D341Med (cell line): Measurements from ENCODE around the gene TRMT112.
"Not testable (repeated sequence)": the region's sequence is repeated elsewhere in the genome, so short reads cannot be mapped to it uniquely, and the experiment has no call there.

Source experiments
- DNase-seq: peaks from one replicate; pipeline ENCODE4 v3.0.0; 2012; ENCODE audit warnings: low spot score

TRMT112 gene

GRCh38 chr11:64331569-64332371 is 14.4 kb upstream of the TRMT112 start:
- peak; percentile 81 for DNase-seq

DNA sequence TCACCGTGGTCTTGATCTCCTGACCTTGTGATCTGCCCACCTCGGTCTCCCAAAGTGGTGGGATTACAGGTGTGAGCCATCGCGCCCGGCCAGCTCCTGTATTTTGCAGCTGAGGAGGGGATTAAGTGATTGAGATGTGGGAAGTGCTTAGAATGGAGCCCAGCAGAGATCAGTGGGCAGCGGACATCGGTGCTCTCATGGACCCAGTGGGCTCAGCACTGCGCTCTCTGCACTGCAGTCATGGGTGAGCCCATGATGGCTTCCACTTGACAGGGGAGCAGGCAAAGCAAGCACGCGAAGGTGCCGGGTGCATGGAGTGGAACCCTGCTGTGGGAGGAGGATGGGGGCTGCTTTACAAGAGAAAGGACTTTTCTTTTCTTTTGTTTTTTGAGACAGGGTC is 13.5 kb upstream of the TRMT112 start:
- DNase-seq, result no peak

DNA sequence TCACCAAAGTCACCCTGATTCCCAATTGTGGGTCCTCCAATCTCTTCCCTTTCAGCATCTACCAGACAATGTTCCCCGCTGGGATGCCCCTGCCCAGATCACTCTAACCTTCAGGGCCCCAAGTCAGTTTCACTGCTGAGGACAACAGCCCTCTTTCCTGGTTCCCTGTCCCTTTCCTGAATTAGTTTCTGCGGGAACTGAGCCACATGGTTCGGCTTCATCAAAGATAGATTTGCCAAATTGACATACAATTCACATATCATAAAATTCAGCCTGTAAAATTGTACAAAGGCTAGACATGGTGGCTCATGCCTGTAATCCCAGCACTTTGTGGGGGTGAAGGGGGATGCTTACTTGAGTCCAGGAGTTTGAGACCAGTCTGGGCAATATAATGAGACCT is 10.6 kb upstream of the TRMT112 start:
- DNase-seq, result no peak

DNA sequence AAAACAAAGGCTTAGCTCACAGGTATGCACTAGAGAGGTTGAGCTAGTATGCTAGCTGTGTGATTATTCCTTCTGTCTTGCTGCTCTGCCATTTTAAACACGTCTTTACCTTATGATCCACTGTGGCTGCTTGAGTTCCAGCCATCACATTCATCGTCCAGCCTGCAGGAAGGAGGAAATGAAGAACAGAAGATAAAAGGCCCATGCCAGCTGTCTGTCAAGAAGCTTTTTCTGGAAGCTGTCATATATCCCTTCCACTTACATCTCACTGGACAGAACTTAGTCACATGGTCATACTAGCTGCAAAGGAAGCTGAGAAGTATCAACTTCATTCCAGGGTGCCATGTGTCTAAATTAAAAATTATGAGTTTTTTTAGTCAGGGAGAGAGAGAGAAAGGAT is 10.0 kb upstream of the TRMT112 start:
- no peak for DNase-seq

DNA sequence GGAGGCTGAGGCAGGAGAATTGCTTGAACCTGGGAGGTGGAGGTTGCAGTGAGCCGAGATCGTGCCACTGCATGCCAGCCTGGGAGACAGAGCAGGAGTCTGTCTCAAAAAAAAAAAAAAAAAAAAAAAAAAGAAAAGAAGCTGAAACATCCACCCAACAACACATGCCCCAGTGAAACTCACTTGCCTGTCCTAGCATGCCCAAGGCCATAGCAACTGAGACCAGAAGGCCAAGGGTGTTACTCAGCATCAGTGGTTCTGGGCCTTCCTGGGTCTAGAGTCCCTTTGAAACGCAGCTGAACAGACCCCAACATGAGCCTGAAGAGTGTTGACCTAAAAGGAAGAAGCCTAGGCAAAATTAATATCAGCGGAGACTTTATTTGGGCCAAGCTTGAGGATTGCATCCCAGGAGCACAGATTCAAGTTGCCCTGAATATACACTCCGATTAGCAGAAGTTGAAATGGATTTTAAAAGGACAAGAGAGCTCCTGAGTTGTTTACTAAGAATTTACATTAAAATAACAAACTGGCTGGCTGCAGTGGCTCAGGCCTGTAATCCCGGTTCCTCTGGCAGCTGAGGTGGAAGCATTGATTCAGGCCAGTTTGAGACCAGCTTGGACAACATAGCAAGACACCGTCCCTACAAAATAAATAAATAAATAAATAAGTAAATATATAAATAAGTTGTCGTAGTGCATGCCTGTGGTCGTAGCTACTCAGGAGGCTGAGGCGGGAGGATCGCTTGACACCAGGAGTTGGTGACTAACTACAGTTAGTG is 7.5 kb upstream of the TRMT112 start:
- no peak for DNase-seq

DNA sequence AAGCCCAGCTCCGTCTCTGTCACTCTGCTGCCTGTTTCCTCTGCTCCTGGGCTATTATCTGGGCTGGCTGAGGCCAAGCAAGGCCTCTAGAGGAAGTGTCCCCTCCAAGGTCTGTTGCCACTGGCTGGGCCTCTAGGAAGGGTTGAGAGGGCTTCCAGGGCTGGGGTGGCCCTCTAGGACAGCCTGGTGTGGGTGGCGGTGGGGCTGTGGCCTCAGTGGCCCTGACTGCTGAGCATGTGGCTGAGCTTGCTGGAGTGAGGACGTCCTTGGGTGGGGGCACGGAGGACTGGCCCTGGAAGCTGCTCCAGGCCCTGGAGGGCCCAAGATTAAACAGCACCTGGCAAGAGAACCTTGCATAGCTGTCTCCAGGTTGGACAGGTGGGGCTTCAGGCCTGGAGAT is 6.6 kb upstream of the TRMT112 start:
- not testable (repeated sequence) for DNase-seq

GRCh38 chr11:64323373-64323772 is 6.0 kb upstream of the TRMT112 start:
- no peak for DNase-seq

- no peak for DNase-seq
Observed at GRCh38 chr11:64322925-64323260, 5.5 kb upstream of the TRMT112 start.

DNA sequence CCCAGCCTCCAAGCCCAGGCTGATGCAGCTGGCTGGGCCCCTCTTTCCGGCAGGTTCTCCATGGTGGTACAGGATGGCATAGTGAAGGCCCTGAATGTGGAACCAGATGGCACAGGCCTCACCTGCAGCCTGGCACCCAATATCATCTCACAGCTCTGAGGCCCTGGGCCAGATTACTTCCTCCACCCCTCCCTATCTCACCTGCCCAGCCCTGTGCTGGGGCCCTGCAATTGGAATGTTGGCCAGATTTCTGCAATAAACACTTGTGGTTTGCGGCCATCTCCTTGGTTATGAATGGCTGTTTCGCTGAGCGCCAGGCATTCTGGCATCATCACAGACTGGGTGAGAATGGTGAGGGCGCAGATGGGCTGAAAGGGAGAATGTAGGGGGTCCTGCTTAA is 4.2 kb upstream of the TRMT112 start:
- DNase-seq, result no peak

DNA sequence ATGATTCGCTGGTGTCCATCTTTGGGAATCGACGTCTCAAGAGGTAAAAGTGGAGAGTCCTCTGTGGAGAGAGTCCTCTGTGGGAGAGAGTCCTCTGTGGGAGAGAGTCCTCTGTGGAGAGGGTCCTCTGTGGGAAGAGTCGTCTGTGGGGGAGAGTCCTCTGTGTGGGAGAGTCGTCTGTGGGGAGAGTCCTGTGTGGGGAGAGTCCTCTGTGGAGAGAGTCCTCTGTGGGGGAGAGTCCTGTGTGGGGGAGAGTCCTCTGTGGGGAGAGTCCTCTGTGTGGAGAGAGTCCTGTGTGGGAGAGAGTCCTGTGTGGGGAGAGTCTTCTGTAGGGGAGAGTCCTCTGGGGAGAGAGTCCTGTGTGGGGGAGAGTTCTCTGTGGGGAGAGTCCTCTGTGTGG is 3.7 kb upstream of the TRMT112 start:
- no peak for DNase-seq

- no peak for DNase-seq
Observed at GRCh38 chr11:64320556-64320955, 3.2 kb upstream of the TRMT112 start.

DNA sequence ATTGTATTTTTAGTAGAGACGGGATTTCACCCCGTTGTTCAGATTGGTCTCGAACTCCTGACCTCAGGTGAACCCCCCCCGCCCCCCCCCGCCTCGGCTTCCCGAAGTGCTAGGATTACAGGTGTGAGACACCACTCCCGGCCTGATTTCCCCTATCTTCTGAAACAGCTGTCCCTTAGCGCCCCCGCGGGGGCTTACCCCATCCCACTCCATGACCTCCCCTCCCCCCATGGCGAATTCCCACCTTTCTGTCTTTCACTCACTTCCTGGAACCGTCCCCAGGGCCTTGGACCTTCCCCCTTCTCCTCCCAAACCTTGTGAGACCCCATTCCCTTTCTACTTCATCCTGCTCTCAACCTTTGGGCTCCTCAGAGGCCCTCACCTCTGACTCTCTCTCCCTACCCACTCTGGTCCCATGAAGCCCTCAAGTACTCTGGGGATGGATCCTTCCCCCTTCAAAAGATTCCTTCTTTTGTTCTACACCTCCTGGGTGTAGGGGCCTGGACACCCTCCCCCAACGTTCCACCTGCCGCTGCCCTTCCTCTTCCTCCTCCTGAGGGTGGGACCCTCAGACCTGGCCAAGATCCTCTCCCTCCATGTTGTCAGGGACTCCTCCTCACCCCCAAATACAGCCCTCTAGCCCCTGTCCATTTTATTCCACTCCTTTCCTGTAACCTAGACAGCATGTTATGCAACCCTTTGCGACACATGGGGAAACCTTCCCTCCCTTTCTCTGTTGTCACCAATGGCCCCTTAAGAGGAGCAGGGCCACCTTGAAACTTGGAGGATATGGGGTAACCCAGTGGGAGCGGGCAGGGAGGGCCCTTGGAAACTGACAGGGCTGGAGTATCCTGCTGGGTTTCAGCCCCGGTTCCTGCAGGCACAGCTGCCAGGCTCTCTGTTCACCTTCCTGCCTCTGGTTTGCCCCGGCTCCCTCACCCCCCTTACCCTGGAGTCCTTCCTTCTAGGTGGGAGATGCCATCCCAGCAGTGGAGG is 1.7 kb upstream of the TRMT112 start:
- no peak for DNase-seq

DNA sequence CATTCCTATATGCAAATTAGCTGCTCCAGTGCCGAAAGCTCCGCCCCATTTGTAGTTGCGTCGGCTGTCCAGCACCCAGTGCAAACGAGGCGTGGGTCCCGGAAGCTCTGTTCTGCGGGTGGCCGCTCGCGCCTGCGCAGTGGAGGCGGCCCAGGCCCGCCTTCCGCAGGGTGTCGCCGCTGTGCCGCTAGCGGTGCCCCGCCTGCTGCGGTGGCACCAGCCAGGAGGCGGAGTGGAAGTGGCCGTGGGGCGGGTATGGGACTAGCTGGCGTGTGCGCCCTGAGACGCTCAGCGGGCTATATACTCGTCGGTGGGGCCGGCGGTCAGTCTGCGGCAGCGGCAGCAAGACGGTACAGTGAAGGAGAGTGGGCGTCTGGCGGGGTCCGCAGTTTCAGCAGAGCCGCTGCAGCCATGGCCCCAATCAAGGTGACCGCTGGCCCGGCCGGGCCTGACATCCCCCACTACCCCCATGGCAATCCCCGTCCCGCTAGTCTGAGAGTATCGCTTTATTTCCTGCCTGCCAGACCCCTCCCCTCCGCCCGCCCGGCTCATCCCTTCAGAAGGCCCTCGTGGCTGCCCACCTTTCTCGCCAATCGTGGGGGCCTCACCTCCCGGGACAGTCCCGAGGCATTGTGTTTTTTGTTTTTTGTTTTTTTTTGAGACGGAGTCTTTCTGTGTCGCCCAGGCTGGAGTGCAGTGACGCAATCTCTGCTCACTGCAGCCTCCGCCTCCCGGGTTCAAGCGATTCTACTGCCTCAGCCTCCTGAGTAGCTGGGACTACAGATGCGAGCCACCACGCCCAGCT is 804 bp upstream of the TRMT112 start, which contains the start of gene PRDX5:
TSS of gene PRDX5 (plus strand) at position 161 of the 805 bp plus-strand sequence. CDS start at position 256, 95 bp downstream.
- DNase-seq, result peak; percentile 97

- DNase-seq, result peak; percentile 42
Observed at GRCh38 chr11:64316672-64317324, 561 bp downstream of the TRMT112 start.

DNA sequence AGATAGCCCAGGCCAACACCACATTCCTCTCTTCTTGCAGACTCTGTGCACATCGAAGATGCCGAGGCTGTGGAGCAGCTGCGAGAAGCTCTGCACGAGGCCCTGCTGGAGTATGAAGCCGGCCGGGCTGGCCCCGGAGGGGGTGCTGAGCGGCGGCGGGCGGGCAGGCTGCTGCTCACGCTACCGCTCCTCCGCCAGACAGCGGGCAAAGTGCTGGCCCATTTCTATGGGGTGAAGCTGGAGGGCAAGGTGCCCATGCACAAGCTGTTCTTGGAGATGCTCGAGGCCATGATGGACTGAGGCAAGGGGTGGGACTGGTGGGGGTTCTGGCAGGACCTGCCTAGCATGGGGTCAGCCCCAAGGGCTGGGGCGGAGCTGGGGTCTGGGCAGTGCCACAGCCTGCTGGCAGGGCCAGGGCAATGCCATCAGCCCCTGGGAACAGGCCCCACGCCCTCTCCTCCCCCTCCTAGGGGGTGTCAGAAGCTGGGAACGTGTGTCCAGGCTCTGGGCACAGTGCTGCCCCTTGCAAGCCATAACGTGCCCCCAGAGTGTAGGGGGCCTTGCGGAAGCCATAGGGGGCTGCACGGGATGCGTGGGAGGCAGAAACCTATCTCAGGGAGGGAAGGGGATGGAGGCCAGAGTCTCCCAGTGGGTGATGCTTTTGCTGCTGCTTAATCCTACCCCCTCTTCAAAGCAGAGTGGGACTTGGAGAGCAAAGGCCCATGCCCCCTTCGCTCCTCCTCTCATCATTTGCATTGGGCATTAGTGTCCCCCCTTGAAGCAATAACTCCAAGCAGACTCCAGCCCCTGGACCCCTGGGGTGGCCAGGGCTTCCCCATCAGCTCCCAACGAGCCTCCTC is 1.5 kb downstream of the TRMT112 start:
- DNase-seq, result not testable (repeated sequence)

DNA sequence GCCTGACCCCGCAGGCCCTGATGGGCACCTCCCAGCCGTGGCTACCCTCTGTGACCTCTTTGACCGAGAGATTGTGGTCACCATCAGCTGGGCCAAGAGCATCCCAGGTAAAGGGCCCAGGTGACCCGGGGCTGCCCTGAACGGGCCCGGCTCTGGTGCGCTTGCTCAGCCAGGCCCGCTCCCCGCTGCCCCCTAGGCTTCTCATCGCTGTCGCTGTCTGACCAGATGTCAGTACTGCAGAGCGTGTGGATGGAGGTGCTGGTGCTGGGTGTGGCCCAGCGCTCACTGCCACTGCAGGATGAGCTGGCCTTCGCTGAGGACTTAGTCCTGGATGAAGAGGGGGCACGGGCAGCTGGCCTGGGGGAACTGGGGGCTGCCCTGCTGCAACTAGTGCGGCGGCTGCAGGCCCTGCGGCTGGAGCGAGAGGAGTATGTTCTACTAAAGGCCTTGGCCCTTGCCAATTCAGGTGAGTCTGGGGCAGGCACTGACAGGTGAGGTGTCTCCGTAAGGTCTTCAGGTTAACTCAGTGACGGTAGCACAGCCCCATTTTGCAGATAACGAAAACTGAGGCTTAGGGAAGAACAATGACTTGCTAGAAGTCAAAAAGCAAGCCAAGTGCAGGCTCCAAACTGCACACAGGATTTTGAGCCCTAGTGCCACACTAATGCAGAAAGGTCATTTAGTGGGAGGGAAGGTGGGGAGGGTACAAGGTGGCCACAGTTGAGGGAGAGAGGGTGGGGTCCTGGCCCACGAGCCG is 2.4 kb downstream of the TRMT112 start:
- DNase-seq, result no peak

DNA sequence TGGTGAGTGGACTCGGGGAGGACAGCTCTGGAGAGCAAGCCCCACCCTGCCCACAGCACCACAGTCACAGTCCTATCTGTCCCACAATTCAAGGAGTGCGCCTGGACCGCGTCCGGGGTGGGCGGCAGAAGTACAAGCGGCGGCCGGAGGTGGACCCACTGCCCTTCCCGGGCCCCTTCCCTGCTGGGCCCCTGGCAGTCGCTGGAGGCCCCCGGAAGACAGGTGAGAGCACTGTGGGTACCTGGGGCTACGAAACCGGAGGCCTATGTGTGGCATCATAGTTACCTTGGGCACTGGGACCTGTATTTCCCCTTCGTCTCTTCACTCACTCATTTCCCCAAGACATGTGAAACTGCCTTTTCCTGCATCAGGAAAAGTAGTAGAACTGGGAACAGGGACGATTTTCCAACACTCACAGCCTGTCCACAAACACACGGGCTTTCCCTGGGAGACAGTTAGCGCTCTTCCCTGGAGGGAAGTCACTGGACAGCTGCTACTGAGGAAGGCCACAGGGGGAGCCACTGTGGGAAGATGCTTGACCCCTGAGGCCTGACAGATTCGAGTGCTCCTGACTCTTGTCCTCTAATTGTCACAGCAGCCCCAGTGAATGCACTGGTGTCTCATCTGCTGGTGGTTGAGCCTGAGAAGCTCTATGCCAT is 3.1 kb downstream of the TRMT112 start:
- DNase-seq, result no peak

- DNase-seq, result no peak
Observed at GRCh38 chr11:64313491-64314145, 3.7 kb downstream of the TRMT112 start.
